GM19351 (cell line): Measurements from ENCODE around the gene GPR137.
"Not testable (repeated sequence)": the region's sequence is repeated elsewhere in the genome, so short reads cannot be mapped to it uniquely, and the experiment has no call there.

Experiments
- ATAC-seq: cut with Tn5 transposase; IDR thresholded peaks from one replicate; pipeline ENCODE4 v1.9.1; 2021; ENCODE audit warnings: mild to moderate bottlenecking, moderate library complexity; ENCODE audit not compliant: unreplicated experiment

The GPR137 gene

DNA sequence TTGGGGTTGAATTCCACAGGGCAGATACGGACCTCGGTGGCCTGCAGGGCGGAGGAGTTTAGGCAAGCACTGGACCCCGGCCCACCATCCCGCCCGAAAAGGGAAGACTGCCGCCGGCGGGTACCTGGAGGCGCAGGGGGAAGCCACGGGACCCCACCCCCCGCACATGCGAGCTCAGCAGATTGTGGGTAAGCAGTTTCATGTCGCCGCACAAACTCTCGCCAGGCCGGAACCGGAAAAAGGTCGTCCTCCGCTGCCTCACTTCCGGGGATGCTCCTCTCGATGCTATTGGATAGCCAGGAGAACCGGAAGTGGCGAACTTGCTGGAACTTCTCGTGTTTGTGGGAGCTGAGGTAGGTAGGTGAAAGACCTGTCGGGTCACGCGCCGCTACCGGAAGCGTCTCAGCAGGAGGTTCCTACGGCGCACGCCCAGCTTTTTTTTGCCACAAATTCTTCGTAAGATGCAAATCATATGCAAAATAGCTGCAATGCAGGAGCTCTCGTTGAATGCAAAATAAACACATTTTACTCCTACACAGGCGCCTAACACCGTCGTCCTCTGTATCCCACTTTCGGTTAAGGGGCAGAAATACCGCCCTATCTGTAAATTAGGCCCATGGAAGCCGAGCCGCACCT lies 31.8 kb downstream of the GPR137 start, which contains the start of gene TRMT112:
TSS of gene TRMT112 (minus strand) at position 235 of the 636 bp plus-strand sequence. CDS start at position 202, 33 bp downstream.
- ATAC-seq, result peak; percentile 74

DNA sequence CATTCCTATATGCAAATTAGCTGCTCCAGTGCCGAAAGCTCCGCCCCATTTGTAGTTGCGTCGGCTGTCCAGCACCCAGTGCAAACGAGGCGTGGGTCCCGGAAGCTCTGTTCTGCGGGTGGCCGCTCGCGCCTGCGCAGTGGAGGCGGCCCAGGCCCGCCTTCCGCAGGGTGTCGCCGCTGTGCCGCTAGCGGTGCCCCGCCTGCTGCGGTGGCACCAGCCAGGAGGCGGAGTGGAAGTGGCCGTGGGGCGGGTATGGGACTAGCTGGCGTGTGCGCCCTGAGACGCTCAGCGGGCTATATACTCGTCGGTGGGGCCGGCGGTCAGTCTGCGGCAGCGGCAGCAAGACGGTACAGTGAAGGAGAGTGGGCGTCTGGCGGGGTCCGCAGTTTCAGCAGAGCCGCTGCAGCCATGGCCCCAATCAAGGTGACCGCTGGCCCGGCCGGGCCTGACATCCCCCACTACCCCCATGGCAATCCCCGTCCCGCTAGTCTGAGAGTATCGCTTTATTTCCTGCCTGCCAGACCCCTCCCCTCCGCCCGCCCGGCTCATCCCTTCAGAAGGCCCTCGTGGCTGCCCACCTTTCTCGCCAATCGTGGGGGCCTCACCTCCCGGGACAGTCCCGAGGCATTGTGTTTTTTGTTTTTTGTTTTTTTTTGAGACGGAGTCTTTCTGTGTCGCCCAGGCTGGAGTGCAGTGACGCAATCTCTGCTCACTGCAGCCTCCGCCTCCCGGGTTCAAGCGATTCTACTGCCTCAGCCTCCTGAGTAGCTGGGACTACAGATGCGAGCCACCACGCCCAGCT lies 32.5 kb downstream of the GPR137 start, which contains the start of gene PRDX5:
TSS of gene PRDX5 (plus strand) at position 161 of the 805 bp plus-strand sequence. CDS start at position 256, 95 bp downstream.
- peak; percentile 77 for ATAC-seq

DNA sequence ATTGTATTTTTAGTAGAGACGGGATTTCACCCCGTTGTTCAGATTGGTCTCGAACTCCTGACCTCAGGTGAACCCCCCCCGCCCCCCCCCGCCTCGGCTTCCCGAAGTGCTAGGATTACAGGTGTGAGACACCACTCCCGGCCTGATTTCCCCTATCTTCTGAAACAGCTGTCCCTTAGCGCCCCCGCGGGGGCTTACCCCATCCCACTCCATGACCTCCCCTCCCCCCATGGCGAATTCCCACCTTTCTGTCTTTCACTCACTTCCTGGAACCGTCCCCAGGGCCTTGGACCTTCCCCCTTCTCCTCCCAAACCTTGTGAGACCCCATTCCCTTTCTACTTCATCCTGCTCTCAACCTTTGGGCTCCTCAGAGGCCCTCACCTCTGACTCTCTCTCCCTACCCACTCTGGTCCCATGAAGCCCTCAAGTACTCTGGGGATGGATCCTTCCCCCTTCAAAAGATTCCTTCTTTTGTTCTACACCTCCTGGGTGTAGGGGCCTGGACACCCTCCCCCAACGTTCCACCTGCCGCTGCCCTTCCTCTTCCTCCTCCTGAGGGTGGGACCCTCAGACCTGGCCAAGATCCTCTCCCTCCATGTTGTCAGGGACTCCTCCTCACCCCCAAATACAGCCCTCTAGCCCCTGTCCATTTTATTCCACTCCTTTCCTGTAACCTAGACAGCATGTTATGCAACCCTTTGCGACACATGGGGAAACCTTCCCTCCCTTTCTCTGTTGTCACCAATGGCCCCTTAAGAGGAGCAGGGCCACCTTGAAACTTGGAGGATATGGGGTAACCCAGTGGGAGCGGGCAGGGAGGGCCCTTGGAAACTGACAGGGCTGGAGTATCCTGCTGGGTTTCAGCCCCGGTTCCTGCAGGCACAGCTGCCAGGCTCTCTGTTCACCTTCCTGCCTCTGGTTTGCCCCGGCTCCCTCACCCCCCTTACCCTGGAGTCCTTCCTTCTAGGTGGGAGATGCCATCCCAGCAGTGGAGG lies 33.4 kb downstream of the GPR137 start:
- no peak for ATAC-seq

DNA sequence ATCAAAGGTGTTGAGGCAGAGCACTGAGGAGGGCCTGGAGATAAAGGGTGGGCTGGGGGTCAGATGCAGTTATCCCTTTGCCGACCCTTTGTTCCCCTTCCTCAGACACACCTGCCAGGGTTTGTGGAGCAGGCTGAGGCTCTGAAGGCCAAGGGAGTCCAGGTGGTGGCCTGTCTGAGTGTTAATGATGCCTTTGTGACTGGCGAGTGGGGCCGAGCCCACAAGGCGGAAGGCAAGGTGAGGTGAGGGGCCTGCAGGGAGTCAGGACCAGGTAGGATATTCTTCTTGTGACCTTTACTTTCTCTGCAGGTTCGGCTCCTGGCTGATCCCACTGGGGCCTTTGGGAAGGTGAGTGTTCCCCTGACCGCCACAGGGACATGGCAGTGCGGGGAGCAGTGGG lies 34.9 kb downstream of the GPR137 start:
- no peak for ATAC-seq

DNA sequence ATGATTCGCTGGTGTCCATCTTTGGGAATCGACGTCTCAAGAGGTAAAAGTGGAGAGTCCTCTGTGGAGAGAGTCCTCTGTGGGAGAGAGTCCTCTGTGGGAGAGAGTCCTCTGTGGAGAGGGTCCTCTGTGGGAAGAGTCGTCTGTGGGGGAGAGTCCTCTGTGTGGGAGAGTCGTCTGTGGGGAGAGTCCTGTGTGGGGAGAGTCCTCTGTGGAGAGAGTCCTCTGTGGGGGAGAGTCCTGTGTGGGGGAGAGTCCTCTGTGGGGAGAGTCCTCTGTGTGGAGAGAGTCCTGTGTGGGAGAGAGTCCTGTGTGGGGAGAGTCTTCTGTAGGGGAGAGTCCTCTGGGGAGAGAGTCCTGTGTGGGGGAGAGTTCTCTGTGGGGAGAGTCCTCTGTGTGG lies 35.4 kb downstream of the GPR137 start:
- no peak for ATAC-seq

DNA sequence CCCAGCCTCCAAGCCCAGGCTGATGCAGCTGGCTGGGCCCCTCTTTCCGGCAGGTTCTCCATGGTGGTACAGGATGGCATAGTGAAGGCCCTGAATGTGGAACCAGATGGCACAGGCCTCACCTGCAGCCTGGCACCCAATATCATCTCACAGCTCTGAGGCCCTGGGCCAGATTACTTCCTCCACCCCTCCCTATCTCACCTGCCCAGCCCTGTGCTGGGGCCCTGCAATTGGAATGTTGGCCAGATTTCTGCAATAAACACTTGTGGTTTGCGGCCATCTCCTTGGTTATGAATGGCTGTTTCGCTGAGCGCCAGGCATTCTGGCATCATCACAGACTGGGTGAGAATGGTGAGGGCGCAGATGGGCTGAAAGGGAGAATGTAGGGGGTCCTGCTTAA lies 35.9 kb downstream of the GPR137 start:
- ATAC-seq, result no peak

DNA sequence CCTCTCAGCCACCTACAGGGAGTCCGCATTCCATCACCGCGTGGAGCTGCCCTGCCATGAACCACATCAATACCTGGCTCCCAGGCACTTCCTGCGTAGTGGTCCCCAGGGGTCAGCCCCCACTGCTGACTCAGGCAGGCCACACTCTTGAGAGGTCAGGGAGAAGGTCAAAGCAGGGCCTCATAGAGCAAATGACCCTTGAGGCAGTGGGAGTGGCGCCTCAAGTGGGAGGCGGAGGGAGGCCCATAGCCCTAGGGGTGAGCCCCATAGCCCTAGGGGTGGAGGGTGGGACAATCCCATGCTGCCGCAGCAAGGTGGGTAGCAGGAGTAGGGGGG lies 37.2 kb downstream of the GPR137 start:
- ATAC-seq, result no peak

DNA sequence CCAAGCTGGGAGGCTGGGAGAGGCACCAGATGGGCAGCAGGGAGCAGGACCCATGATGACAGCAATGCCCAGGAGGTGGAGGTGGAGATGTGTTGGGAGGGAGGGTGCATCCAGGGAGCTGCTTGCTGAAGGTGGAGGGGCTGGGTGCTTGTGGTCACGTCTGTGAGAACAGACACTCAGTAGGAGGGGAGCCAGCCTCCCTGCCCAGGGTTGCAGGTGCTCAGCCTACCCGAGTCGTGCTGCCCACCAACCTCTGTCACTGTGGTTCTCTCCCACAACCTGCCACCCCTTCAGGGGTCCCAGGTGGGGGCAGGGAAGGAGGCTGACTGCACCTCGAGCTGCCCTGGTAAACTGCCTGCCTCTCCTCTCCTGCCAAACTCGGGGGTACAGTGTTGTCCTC lies 37.7 kb downstream of the GPR137 start:
- no peak for ATAC-seq

DNA sequence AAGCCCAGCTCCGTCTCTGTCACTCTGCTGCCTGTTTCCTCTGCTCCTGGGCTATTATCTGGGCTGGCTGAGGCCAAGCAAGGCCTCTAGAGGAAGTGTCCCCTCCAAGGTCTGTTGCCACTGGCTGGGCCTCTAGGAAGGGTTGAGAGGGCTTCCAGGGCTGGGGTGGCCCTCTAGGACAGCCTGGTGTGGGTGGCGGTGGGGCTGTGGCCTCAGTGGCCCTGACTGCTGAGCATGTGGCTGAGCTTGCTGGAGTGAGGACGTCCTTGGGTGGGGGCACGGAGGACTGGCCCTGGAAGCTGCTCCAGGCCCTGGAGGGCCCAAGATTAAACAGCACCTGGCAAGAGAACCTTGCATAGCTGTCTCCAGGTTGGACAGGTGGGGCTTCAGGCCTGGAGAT lies 38.3 kb downstream of the GPR137 start:
- ATAC-seq, result not testable (repeated sequence)

DNA sequence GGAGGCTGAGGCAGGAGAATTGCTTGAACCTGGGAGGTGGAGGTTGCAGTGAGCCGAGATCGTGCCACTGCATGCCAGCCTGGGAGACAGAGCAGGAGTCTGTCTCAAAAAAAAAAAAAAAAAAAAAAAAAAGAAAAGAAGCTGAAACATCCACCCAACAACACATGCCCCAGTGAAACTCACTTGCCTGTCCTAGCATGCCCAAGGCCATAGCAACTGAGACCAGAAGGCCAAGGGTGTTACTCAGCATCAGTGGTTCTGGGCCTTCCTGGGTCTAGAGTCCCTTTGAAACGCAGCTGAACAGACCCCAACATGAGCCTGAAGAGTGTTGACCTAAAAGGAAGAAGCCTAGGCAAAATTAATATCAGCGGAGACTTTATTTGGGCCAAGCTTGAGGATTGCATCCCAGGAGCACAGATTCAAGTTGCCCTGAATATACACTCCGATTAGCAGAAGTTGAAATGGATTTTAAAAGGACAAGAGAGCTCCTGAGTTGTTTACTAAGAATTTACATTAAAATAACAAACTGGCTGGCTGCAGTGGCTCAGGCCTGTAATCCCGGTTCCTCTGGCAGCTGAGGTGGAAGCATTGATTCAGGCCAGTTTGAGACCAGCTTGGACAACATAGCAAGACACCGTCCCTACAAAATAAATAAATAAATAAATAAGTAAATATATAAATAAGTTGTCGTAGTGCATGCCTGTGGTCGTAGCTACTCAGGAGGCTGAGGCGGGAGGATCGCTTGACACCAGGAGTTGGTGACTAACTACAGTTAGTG lies 39.2 kb downstream of the GPR137 start:
- no peak for ATAC-seq

DNA sequence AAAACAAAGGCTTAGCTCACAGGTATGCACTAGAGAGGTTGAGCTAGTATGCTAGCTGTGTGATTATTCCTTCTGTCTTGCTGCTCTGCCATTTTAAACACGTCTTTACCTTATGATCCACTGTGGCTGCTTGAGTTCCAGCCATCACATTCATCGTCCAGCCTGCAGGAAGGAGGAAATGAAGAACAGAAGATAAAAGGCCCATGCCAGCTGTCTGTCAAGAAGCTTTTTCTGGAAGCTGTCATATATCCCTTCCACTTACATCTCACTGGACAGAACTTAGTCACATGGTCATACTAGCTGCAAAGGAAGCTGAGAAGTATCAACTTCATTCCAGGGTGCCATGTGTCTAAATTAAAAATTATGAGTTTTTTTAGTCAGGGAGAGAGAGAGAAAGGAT lies 41.7 kb downstream of the GPR137 start:
- ATAC-seq, result no peak

DNA sequence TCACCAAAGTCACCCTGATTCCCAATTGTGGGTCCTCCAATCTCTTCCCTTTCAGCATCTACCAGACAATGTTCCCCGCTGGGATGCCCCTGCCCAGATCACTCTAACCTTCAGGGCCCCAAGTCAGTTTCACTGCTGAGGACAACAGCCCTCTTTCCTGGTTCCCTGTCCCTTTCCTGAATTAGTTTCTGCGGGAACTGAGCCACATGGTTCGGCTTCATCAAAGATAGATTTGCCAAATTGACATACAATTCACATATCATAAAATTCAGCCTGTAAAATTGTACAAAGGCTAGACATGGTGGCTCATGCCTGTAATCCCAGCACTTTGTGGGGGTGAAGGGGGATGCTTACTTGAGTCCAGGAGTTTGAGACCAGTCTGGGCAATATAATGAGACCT lies 42.3 kb downstream of the GPR137 start:
- ATAC-seq, result no peak

DNA sequence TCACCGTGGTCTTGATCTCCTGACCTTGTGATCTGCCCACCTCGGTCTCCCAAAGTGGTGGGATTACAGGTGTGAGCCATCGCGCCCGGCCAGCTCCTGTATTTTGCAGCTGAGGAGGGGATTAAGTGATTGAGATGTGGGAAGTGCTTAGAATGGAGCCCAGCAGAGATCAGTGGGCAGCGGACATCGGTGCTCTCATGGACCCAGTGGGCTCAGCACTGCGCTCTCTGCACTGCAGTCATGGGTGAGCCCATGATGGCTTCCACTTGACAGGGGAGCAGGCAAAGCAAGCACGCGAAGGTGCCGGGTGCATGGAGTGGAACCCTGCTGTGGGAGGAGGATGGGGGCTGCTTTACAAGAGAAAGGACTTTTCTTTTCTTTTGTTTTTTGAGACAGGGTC lies 45.2 kb downstream of the GPR137 start:
- ATAC-seq, result no peak

DNA sequence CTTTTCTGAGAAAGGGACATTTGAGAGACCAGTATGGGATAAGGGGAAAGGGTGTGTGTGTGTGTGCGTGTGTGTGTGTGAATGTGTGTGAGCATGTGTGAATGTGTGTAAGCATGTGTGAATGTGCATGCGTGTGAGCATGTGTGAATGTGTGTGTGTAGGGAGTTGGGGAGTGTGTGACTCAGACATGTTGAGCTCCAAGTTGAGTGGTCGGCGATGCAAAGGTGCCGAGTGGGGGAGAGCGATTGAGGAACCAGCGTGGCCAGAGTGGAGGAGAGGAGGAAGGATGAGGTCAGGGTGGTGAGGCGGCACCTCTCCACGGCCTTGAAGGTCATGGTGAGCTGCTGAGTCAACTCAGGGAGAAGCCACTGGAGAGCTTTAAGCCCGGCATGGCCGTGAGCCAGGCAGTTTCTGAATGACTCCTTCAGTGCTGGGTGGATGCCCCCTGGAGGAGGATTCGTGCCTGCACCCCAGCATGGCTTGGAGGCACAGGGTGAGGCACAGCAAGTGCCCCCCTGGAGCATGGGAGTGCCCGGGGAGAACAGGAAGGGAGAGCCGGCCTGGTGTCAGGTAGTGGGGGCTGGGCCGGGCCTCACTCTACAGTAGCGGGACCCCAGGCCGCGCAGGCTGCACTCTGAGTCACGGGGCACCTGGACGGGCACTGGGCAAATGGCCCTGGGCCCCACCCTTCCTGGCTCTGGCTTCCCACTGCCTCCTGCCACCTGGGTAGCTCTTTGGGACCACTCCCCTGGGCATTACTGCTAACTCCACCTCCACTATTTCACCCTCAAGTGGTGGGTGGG lies 46.1 kb downstream of the GPR137 start:
- ATAC-seq, result peak; percentile 50

DNA sequence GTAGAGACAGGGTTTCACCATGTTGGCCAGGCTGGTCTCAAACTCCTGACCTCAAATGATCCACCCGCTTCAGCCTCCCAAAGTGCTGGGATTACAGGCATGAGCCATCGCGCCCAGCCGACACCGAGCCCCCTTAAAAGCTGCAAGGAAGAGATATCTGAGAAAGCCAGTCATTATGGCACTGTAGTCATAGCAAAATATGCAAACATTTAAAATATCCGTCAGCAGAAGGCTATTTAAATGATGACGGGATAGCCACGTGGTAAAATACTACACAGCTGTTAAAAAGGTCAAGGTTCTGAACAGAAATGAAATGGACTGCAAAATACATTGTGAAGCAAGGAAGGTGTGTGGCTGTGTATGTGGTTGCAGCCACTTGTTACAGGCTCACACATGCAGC lies 47.9 kb downstream of the GPR137 start:
- no peak for ATAC-seq

DNA sequence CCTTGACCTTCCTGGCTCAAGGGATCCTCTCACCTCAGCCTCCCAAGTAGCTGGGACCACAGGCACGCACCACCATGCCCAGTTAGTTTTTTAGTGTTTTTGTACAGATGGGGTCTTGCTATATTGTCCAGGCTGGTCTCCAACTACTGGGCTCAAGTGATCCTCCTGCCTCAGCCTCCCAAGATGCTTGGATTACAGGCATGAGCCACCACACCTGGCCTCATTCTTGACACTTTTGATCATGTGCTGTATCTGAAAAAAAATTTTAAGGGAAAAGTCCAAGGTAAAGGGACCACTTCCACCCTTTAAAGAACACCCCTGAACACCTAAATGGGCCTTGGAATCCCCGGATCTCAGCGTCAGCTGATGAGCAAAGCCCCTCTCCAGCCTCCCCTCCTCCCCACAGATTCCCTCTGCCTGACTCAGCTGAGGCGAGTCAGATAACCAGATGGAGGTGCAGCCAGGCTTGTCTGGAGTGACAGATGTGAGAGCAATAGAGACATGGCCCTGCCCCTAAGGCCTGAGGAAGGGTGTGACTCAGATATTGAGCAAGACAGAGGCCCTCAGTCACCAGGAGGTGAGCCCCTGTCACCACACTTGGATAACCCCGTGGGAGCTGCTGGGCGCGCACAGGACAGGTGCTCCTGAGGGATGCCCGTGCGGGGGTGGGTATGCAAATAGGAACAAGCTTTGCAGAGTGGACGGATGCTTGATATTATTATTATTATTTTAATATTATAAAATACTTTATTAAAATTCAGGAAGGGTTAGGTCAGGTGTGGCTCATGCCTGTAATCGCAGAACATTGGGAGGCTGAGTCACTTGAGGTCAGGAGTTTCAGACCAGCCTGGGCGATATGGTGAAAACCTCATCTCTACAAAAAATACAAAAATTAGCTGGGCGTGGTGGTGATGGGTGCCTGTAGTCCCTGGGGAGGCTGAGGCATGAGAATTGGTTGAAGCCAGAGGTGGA lies 49.4 kb downstream of the GPR137 start:
- ATAC-seq, result peak; percentile 80

DNA sequence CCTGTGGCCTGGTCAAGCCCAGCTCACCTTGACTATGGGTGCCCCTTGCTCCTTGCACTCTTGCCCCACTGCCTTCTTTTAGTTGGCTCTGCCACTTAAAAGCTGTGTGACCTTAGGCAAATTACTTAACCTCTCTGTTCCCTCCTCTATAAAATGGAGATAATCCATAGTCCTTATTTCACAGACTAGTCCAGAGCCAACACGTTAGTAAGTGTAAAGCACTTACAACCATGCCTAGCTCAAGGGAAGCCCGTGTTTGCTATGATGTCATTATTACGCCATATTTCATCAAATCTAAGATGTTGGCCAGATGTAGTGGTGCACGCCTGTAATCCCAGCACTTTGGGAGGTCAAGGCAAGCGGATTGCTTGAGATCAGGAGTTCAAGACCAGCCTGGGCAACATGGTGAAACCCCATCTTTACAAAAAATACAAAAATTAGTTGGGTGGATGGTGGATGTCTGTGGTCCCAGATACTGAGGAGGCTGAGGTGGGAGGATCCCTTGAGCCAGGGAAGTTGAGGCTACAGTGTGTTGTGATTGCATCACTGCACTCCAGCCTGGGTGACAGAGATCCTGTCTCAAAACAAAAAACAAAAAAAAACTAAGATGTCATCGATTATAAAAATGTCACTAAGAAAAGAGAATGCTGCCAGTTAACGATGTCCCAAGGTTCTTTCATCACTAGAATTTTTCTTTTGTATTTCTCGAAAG lies 52.0 kb downstream of the GPR137 start:
- no peak for ATAC-seq

DNA sequence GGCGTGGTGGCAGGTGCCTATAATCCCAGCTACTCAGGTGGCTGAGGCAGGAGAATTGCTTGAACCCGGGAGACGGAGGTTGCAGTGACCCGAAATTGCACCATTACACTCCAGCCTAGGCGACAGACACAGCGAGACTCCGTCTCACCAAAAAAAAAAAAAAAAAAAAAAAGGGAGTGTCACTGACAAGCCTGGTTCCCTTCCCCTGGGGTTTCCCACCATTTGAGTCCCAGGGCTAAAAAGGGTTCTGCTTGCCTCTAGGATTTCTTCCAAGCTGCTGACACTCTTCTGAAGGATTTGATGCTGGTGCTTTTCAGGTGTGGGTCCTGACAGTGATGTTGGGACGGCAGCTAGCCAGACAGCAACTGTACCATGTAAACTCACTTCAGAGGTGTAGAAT lies 53.1 kb downstream of the GPR137 start:
- ATAC-seq, result no peak
